Posterior cingulate gyrus (tissue), 11 donors: ENCODE measurements around the gene UMPS.
A peak's percentile ranks its signal among the peaks of the same experiment; 100 is the strongest.

ENCODE experiments used
- DNase-seq, 10 donors: peaks; one replicate each; pipeline versions ENCODE4 v3.0.0 to v3.0.0-alpha.2; 2020 to 2021; ENCODE audit warnings: mixed read lengths in 3 of 10
- intact Hi-C: fragments of 100-400 bp; cut with DNase I; formaldehyde crosslinking; loops from one replicate; pipeline ENCODE4 v1.15.1; 2023

Gene UMPS

GRCh38 chr3:124730129-124730940 lies at the start of gene UMPS:
TSS of gene UMPS (plus strand) at chr3:124730452. CDS start at chr3:124730472, 20 bp downstream.
- DNase-seq = peak; percentile 84 to 99 (median 89)
- intact Hi-C loops = no loop called here

GRCh38 chr3:124680521-124680920 lies 49.7 kb upstream of the UMPS start:
- intact Hi-C loops = no loop called here
- DNase-seq = no peak

GRCh38 chr3:124682263-124682662 lies 48.0 kb upstream of the UMPS start:
- no peak for DNase-seq
- intact Hi-C loops = no loop called here

GRCh38 chr3:124684459-124684858 lies 45.8 kb upstream of the UMPS start:
- intact Hi-C loops = no loop called here
- no peak for DNase-seq

- intact Hi-C loops = no loop called here
- DNase-seq = no peak
These were observed 45.2 kb upstream of the UMPS start for GRCh38 chr3:124685067-124685466.

- intact Hi-C loops = no loop called here
These were observed 44.8 kb upstream of the UMPS start for GRCh38 chr3:124685481-124685880.

GRCh38 chr3:124686028-124686670 lies 44.1 kb upstream of the UMPS start:
- no peak for DNase-seq
- intact Hi-C loops = no loop called here

More at GRCh38 chr3:124685481-124685880, 44.8 kb upstream of the UMPS start:
- no peak for DNase-seq

- intact Hi-C loops = loop anchor here (1.0 kb wide), 1 partner anchor 124 kb away; no protein-coding TSS in a partner anchor
- DNase-seq = peak; percentile 33 to 94 (median 74)
These were observed 41.4 kb upstream of the UMPS start for GRCh38 chr3:124688581-124689454.

- intact Hi-C loops = no loop called here
- no peak for DNase-seq
These were observed 38.7 kb upstream of the UMPS start for GRCh38 chr3:124691599-124691998.

GRCh38 chr3:124694486-124694885 lies 35.8 kb upstream of the UMPS start:
- DNase-seq = peak in 1 of 10 donors; percentile 51
- intact Hi-C loops = no loop called here

GRCh38 chr3:124695369-124695768 lies 34.9 kb upstream of the UMPS start:
- intact Hi-C loops = no loop called here
- no peak for DNase-seq

- no peak for DNase-seq
- intact Hi-C loops = no loop called here
These were observed 34.2 kb upstream of the UMPS start for GRCh38 chr3:124696006-124696405.

GRCh38 chr3:124697302-124697701 lies 33.0 kb upstream of the UMPS start:
- intact Hi-C loops = no loop called here
- no peak for DNase-seq

GRCh38 chr3:124698030-124698770 lies 32.1 kb upstream of the UMPS start:
- intact Hi-C loops = no loop called here
- DNase-seq = peak in 1 of 10 donors; percentile 18

GRCh38 chr3:124699051-124699450 lies 31.2 kb upstream of the UMPS start:
- intact Hi-C loops = no loop called here
- no peak for DNase-seq

- intact Hi-C loops = no loop called here
- no peak for DNase-seq
These were observed 30.4 kb upstream of the UMPS start for GRCh38 chr3:124699686-124700396.

GRCh38 chr3:124700880-124701684 lies 29.2 kb upstream of the UMPS start:
- DNase-seq = no peak
- intact Hi-C loops = no loop called here

GRCh38 chr3:124701687-124702086 lies 28.6 kb upstream of the UMPS start:
- DNase-seq = no peak
- intact Hi-C loops = no loop called here

- no peak for DNase-seq
- intact Hi-C loops = no loop called here
These were observed 27.3 kb upstream of the UMPS start for GRCh38 chr3:124702950-124703349.
